KMS-11 (cell line): ENCODE data around the gene COPG1.
"Not testable (repeated sequence)": the region's sequence is repeated elsewhere in the genome, so short reads cannot be mapped to it uniquely, and the experiment has no call there.

Experiments used
- H2AFZ ChIP-seq: fragments of 200-600 bp; sonication (generic); 2 replicates; pipeline ENCODE4 v1.6.1; 2016; ENCODE audit warnings: antibody characterized with exemption, mixed run types, low read depth
- H3K27ac ChIP-seq: fragments of 200-600 bp; sonication (generic); 2 replicates; pipeline ENCODE4 v1.6.1; 2016; ENCODE audit warnings: mild to moderate bottlenecking, mixed run types
- H3K27me3 ChIP-seq: fragments of 200-600 bp; sonication (generic); 2 replicates; pipeline ENCODE4 v1.6.1; 2017; ENCODE audit warnings: mild to moderate bottlenecking, low read depth, mixed run types, moderate library complexity; ENCODE audit not compliant: insufficient read depth
- H3K36me3 ChIP-seq: fragments of 200-600 bp; sonication (generic); 2 replicates; pipeline ENCODE4 v1.6.1; 2017; ENCODE audit warnings: mild to moderate bottlenecking, mixed run types; ENCODE audit not compliant: insufficient read depth
- H3K4me1 ChIP-seq: fragments of 200-600 bp; sonication (generic); 2 replicates; pipeline ENCODE4 v1.6.1; 2016; ENCODE audit warnings: mild to moderate bottlenecking, low read depth, mixed run types; ENCODE audit not compliant: poor library complexity, severe bottlenecking
- H3K4me2 ChIP-seq: fragments of 200-600 bp; sonication (generic); 2 replicates; pipeline ENCODE4 v1.7.0; 2016; ENCODE audit warnings: mild to moderate bottlenecking, mixed run types
- H3K4me3 ChIP-seq: fragments of 200-600 bp; sonication (generic); IDR thresholded peaks from 2 replicates; pipeline ENCODE4 v1.6.1; 2017; ENCODE audit warnings: low read depth, low read length, mixed read lengths; ENCODE audit not compliant: insufficient read depth
- H3K79me2 ChIP-seq: fragments of 200-600 bp; sonication (generic); 2 replicates; pipeline ENCODE4 v1.6.1; 2016; ENCODE audit warnings: low read depth, mixed run types; ENCODE audit not compliant: insufficient read depth
- H3K9ac ChIP-seq: fragments of 200-600 bp; sonication (generic); 2 replicates; pipeline ENCODE4 v1.6.1; 2016; ENCODE audit warnings: mild to moderate bottlenecking, mixed run types
- H4K20me1 ChIP-seq: fragments of 200-600 bp; sonication (generic); 2 replicates; pipeline ENCODE4 v1.6.1; 2016; ENCODE audit warnings: mild to moderate bottlenecking, mixed run types; ENCODE audit not compliant: insufficient read depth
- TF ChIP-seq, protein P1 (sequence below): fragments of 200-600 bp; sonication (generic); conservative IDR thresholded peaks from 2 replicates; pipeline ENCODE4 v1.6.1; 2017; ENCODE audit warnings: low read depth, mild to moderate bottlenecking, antibody characterized with exemption, low read length, moderate library complexity, mixed read lengths

COPG1 gene

DNA sequence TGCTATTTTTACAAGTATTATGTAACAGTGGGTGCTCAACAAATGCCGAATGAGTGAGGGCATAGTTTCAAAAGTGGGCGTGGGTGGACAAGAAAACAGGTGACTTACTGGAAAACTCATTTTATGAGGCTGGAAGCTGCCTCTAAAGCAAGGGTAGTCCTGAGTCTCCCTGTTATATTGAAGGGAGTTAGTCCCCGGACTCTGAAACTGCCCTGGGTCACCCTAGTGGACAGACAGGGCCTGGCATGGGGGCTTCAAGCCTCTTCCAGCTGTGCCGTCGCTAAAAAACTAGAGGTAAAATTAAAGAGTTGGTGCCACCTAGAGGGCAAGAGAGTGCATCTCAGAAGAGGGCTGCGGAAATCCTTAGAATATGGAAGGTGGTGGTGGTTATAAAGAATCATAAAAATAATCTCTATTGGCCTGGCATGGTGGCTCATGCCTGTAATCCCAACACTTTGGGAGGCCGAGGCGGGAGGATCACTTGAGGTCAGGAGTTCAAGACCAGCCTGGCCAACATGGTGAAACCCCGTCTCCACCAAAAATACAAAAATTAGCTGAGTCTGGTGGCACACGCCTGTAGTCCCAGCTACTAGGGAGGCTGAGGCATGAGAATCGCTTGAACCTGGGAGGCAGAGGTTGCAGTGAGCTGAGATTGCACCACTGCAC is 3.6 kb upstream of the COPG1 start:
- not testable (repeated sequence) for H3K9ac ChIP-seq, H2AFZ ChIP-seq

DNA sequence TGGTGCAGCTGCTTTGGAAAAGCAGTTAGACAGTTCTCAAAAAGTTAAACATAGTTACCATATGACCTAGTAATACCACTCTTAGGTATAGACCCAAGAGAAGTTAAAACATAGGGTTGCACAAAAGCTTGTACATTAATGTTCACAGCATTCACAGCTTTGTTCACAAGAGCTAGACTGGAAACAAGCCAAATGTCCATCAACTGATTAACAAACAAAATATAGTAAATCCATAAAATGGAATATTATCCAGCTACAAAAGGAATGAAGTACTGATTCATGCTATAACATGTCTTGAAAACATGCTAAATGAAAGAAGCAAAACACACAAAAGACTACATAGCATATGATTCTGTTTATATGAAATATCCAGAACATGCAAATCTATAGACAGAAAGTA is 2.8 kb upstream of the COPG1 start:
- H3K4me1 ChIP-seq: peaks cover 35% of the 10 kb centered on the region
- no peak overlapping the region for H3K9ac ChIP-seq
- H4K20me1 ChIP-seq: no peaks in the 10 kb centered on the region
- no peaks in the 10 kb centered on the region for H3K36me3 ChIP-seq
- peaks cover 32% of the 10 kb centered on the region for H3K79me2 ChIP-seq
- H3K27me3 ChIP-seq: no peaks in the 10 kb centered on the region
- no peak overlapping the region for H3K27ac ChIP-seq
- H3K4me2 ChIP-seq: no peak overlapping the region
- no peak overlapping the region for H2AFZ ChIP-seq
- TF ChIP-seq, protein P1, sequence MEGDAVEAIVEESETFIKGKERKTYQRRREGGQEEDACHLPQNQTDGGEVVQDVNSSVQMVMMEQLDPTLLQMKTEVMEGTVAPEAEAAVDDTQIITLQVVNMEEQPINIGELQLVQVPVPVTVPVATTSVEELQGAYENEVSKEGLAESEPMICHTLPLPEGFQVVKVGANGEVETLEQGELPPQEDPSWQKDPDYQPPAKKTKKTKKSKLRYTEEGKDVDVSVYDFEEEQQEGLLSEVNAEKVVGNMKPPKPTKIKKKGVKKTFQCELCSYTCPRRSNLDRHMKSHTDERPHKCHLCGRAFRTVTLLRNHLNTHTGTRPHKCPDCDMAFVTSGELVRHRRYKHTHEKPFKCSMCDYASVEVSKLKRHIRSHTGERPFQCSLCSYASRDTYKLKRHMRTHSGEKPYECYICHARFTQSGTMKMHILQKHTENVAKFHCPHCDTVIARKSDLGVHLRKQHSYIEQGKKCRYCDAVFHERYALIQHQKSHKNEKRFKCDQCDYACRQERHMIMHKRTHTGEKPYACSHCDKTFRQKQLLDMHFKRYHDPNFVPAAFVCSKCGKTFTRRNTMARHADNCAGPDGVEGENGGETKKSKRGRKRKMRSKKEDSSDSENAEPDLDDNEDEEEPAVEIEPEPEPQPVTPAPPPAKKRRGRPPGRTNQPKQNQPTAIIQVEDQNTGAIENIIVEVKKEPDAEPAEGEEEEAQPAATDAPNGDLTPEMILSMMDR: no peak
- H3K4me3 ChIP-seq: no peak overlapping the region

More for the DNA sequence above, 3.6 kb upstream of the COPG1 start:
- not testable (repeated sequence) for H3K4me3 ChIP-seq, H3K36me3 ChIP-seq, H3K27me3 ChIP-seq, H3K27ac ChIP-seq, H4K20me1 ChIP-seq
- TF ChIP-seq, protein P1: peak; percentile 92
- Histone ChIP-seq H3K4me1 (peaks cover 32% of the 10 kb centered on the region), H3K79me2 (peaks cover 26% of the 10 kb centered on the region), H3K4me2 (peak overlapping the region; percentile 26)

DNA sequence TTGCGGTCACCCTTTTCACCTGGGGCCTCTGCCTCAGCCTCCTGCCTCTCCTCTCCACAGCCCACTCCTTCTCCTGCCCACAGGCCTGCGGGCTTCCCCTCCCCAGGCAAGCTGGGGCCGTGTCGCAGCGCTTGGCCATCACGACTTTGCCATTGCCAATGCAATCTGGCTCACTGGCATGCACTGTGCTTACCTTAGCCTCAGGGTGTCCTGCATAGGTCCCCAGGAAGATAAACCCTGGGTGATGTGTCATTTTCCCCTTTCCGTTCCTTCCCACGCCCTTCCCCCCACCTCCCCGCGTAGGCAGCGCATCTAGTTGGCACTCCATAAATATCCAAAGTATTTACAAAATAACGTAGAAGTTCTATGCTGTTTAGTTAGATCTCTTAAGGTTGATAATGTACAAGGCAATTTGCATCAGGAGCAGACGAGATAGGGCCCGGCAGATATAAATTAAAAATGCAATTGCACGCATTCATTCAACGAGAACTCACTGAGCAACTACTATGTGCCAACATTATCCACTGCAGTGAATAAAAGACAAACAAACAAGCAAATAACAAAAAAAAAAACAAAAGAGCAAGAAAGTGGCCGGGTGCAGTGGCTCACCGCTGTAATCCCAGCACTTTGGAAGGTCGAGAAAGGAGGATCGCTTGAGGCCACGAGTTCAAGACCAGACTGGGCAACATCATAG is 973 bp upstream of the COPG1 start:
- Histone ChIP-seq H3K79me2 (peaks cover 36% of the 10 kb centered on the region), H3K4me1 (peaks cover 48% of the 10 kb centered on the region), H3K4me2 (peak overlapping the region; percentile 99), H2AFZ (peak overlapping the region; percentile 81), H3K27me3 (no peaks in the 10 kb centered on the region), H3K9ac (peak overlapping the region; percentile 96; the same call in 1 of the 2 replicates), H4K20me1 (no peaks in the 10 kb centered on the region), H3K36me3 (0 out of 2 replicates have a peak, but pooled peaks cover 8% of the 10 kb centered on the region), H3K27ac (peak overlapping the region; percentile 77; the same call in 1 of the 2 replicates), H3K4me3 (peak overlapping the region; percentile 89)
- TF ChIP-seq, protein P1: no peak

DNA sequence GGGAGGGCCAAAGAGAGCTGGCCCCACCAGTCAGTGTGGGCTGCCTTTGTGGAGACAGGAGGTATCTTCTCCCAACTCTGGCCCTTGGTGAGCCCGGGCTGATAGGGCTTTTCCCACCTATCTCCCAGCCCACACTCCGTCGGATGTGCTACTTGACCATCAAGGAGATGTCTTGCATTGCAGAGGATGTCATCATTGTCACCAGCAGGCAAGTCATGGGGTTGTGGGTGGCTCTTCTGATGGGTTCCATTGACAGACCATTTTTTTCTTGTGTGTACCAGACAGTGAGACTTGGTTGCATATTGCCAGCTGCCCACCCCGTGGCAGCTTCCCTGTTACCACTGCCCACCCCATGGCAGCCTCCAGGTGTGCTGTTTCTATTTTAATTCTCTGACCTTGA is 3.3 kb downstream of the COPG1 start:
- no peak overlapping the region for H3K27ac ChIP-seq
- H3K4me3 ChIP-seq: no peak overlapping the region
- no peak overlapping the region for H3K4me2 ChIP-seq
- TF ChIP-seq, protein P1: no peak
- H3K79me2 ChIP-seq: peaks cover 36% of the 10 kb centered on the region
- peaks cover 12% of the 10 kb centered on the region; the same call in 1 of the 2 replicates for H3K36me3 ChIP-seq
- H3K4me1 ChIP-seq: peaks cover 30% of the 10 kb centered on the region
- H2AFZ ChIP-seq: no peak overlapping the region
- H3K27me3 ChIP-seq: no peaks in the 10 kb centered on the region
- no peak overlapping the region for H3K9ac ChIP-seq
- no peaks in the 10 kb centered on the region for H4K20me1 ChIP-seq
